Measurements from ENCODE around the gene TH. TPM values are rescaled to one million over a fixed set of nuclear protein-coding genes. Genes with fewer than 3 reads are reported as not detected.

Gene TH
- total and polyA plus RNA-seq, 4 donors = 0.14 to 0.31 TPM; not detected in 2

GRCh38 chr11:2169626-2170570 is 1.7 kb downstream of the TH start:
- no peak overlapping the region for H3K4me3 ChIP-seq
- no peak for TF ChIP-seq CTCF (IDR thresholded peaks at IDR 0.05; ENCODE audit: control extremely low read depth, extremely low read depth)
- WGBS, 2 donors = 72 to 76% methylated on average over 45 of the region's 45 CpGs
- no peaks in the 10 kb centered on the region for H3K9me3 ChIP-seq (ENCODE audit: control insufficient read depth in 4 of 4, insufficient read depth in 3 of 4, low read length in 3 of 4)
- H3K9ac ChIP-seq (ENCODE audit: insufficient read depth in 1 of 2, low read length in 2 of 2) = no peak overlapping the region
- no peak for DNase-seq
- no peak for ATAC-seq (ENCODE audit: insufficient read depth, low FRiP score)
- H3K36me3 ChIP-seq (ENCODE audit: control insufficient read depth in 4 of 4, insufficient read depth in 4 of 4, low read length in 4 of 4) = no peaks in the 10 kb centered on the region
- H3K27me3 ChIP-seq (ENCODE audit: control insufficient read depth in 3 of 3, insufficient read depth in 3 of 3, low read length in 2 of 3) = no peaks in the 10 kb centered on the region
- peaks cover 0 to 7% (median 0%) of the 10 kb centered on the region in 5 donors for H3K4me1 ChIP-seq (ENCODE audit: control insufficient read depth in 5 of 5, insufficient read depth in 5 of 5, low read length in 5 of 5)
- H3K27ac ChIP-seq (ENCODE audit: low read depth in 1 of 2, low read length in 1 of 2) = no peak overlapping the region

DNA sequence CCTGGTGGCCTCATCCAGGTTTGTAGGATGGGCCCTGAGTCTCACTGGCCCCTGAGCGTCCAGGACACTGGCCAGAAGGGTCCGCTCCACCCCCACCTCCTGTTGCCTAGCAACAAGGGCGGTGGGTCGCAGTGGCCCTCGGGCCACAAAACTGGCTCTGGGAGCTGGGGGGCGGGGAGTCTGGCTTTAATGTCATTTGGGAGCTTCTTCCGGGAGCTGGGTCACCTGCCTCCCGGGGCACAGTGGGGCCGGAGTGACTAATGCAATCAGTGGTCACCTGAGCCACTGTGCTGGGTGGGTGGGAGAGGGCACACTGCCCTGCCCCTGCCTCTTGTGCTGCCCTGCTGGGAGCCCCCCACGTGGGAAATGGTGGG is 2.6 kb downstream of the TH start:
- no peak overlapping the region for H3K27ac ChIP-seq (ENCODE audit: low read depth in 1 of 2, low read length in 1 of 2)
- H3K36me3 ChIP-seq (ENCODE audit: control insufficient read depth in 4 of 4, insufficient read depth in 4 of 4, low read length in 4 of 4) = no peaks in the 10 kb centered on the region
- no peak for DNase-seq
- H3K9me3 ChIP-seq (ENCODE audit: control insufficient read depth in 4 of 4, insufficient read depth in 3 of 4, low read length in 3 of 4) = no peaks in the 10 kb centered on the region
- WGBS, 2 donors = 63 to 77% methylated on average over 10 of the region's 10 CpGs
- ATAC-seq (ENCODE audit: insufficient read depth, low FRiP score) = no peak
- no peak for TF ChIP-seq CTCF (IDR thresholded peaks at IDR 0.05; ENCODE audit: control extremely low read depth, extremely low read depth)
- H3K27me3 ChIP-seq (ENCODE audit: control insufficient read depth in 3 of 3, insufficient read depth in 3 of 3, low read length in 2 of 3) = no peaks in the 10 kb centered on the region
- no peak overlapping the region for H3K4me3 ChIP-seq
- peaks cover 0 to 7% (median 0%) of the 10 kb centered on the region in 5 donors for H3K4me1 ChIP-seq (ENCODE audit: control insufficient read depth in 5 of 5, insufficient read depth in 5 of 5, low read length in 5 of 5)
- no peak overlapping the region for H3K9ac ChIP-seq (ENCODE audit: insufficient read depth in 1 of 2, low read length in 2 of 2)

- no peaks in the 10 kb centered on the region for H3K27me3 ChIP-seq (ENCODE audit: control insufficient read depth in 3 of 3, insufficient read depth in 3 of 3, low read length in 2 of 3)
Measured at GRCh38 chr11:2168286-2169004, 3.2 kb downstream of the TH start.

More at GRCh38 chr11:2168286-2169004, 3.2 kb downstream of the TH start:
- no peak for DNase-seq
- Histone ChIP-seq H3K4me1 (ENCODE audit: control insufficient read depth in 5 of 5, insufficient read depth in 5 of 5, low read length in 5 of 5) (peaks cover 0 to 7% (median 0%) of the 10 kb centered on the region in 5 donors), H3K4me3 (no peak overlapping the region), H3K9ac (ENCODE audit: insufficient read depth in 1 of 2, low read length in 2 of 2) (no peak overlapping the region), H3K36me3 (ENCODE audit: control insufficient read depth in 4 of 4, insufficient read depth in 4 of 4, low read length in 4 of 4) (no peaks in the 10 kb centered on the region), H3K27ac (ENCODE audit: low read depth in 1 of 2, low read length in 1 of 2) (no peak overlapping the region), H3K9me3 (ENCODE audit: control insufficient read depth in 4 of 4, insufficient read depth in 3 of 4, low read length in 3 of 4) (no peaks in the 10 kb centered on the region)
- no peak for ATAC-seq (ENCODE audit: insufficient read depth, low FRiP score)
- 85 to 93% methylated on average over 31 to 33 of the region's 33 CpGs for WGBS, 2 donors
- TF ChIP-seq CTCF (IDR thresholded peaks at IDR 0.05; ENCODE audit: control extremely low read depth, extremely low read depth) = no peak

Measured in lung (tissue), 12 donors.